Uterus (tissue), 4 donors: Measurements from ENCODE around the gene MB. TPM values are rescaled to one million over a fixed set of nuclear protein-coding genes. Genes with fewer than 3 reads are reported as not detected.
"Not testable (repeated sequence)": the region's sequence is repeated elsewhere in the genome, so short reads cannot be mapped to it uniquely, and the experiment has no call there.

Experiments used
- DNase-seq, 2 donors: peaks; one replicate each; pipeline ENCODE4 v3.0.0-alpha.2; 2019 to 2020
- H3K27ac ChIP-seq, 2 donors: fragments of 200-600 bp; sonication (generic); 1 replicate in 1 of 2; 2 replicates in 1 of 2; pipeline ENCODE4 v1.5.1; 2016 to 2018
- H3K27me3 ChIP-seq, 2 donors: fragments of 200-600 bp; sonication (generic); one replicate each; pipeline ENCODE4 v1.5.1; 2018 to 2019; ENCODE audit warnings: control low read depth in 1 of 2
- H3K36me3 ChIP-seq, 2 donors: fragments of 200-600 bp; sonication (generic); one replicate each; pipeline ENCODE4 v1.5.1; 2019; ENCODE audit warnings: control low read depth in 1 of 2
- H3K4me1 ChIP-seq, 2 donors: fragments of 200-600 bp; sonication (generic); one replicate each; pipeline ENCODE4 v1.5.1; 2018 to 2019; ENCODE audit warnings: control low read depth in 1 of 2
- H3K4me3 ChIP-seq, 2 donors: fragments of 200-600 bp; sonication (generic); 1 replicate in 1 of 2; 2 replicates in 1 of 2; pipeline ENCODE4 v1.5.1; 2018 to 2019; ENCODE audit warnings: mild to moderate bottlenecking in 1 of 2
- H3K9me3 ChIP-seq, 2 donors: fragments of 200-600 bp; sonication (generic); one replicate each; pipeline ENCODE4 v1.5.1; 2019; ENCODE audit warnings: control low read depth in 1 of 2
- CTCF ChIP-seq, 4 experiments: fragments of 200-600 bp in 2 of 4; fragments of 450-650 bp in 2 of 4; sonication (generic) in 2 of 4; IDR thresholded peaks; one replicate each; pipeline ENCODE4 v1.5.1; 2016 to 2019; ENCODE audit warnings: antibody characterized with exemption in 4 of 4, mild to moderate bottlenecking in 2 of 4, moderate library complexity in 1 of 4
- POLR2A ChIP-seq, 2 donors: fragments of 450-650 bp; IDR thresholded peaks; one replicate each; pipeline ENCODE4 v1.6.1; 2016; ENCODE audit warnings: antibody characterized with exemption in 2 of 2, mild to moderate bottlenecking in 1 of 2, moderate library complexity in 1 of 2
- intact Hi-C: fragments of 100-400 bp; cut with DNase I; formaldehyde crosslinking; loops from one replicate; pipeline ENCODE4 v1.15.1; 2023; ENCODE audit warnings: low total_unique reads
- total RNA-seq, 4 donors: library from RNA; depleted of rRNA in 3 of 4; stranded (reverse); fragments of >200 nt in 3 of 4; gene quantifications; one replicate each; pipeline versions ENCODE4 v1.1.0 to v1.2.4, GENCODE V29; 2014 to 2023
- donor health status: DM: yes; HTN: yes; CAD: no.

MB gene
- total RNA-seq, 4 donors from 2014 or later, result 1.8 to 2.5 TPM; not detected in 2

GRCh38 chr22:35628732-35629131 is 11.6 kb upstream of the MB start:
- DNase-seq, result no peak
- no peak for TF ChIP-seq CTCF (IDR thresholded peaks at IDR 0.05)
- no peak for TF ChIP-seq POLR2A (IDR thresholded peaks at IDR 0.05)
- Histone ChIP-seq H3K4me3 (no peak overlapping the region), H3K36me3 (no peaks in the 10 kb centered on the region), H3K27me3 (no peaks in the 10 kb centered on the region), H3K4me1 (no peaks in the 10 kb centered on the region), H3K9me3 (no peaks in the 10 kb centered on the region), H3K27ac (peak overlapping the region; percentile 91 to 94)
- intact Hi-C loops, result loop anchor here (10.0 kb wide), 1 partner anchor 296 kb away; no protein-coding TSS in a partner anchor

- Histone ChIP-seq H3K27ac (peak overlapping the region; percentile 91 to 94), H3K4me1 (peaks cover 0 to 7% of the 10 kb centered on the region in 2 donors), H3K4me3 (peak overlapping the region; percentile 58 to 66)
Observed at GRCh38 chr22:35627267-35628041, 10.3 kb upstream of the MB start.

GRCh38 chr22:35625763-35626432 is 8.8 kb upstream of the MB start:
- H3K27me3 ChIP-seq, result no peaks in the 10 kb centered on the region
- intact Hi-C loops, result loop anchor here (10.0 kb wide), 1 partner anchor 299 kb away; no protein-coding TSS in a partner anchor
- H3K9me3 ChIP-seq, result no peaks in the 10 kb centered on the region
- H3K4me1 ChIP-seq, result peaks cover 0 to 9% of the 10 kb centered on the region in 2 donors
- TF ChIP-seq POLR2A (IDR thresholded peaks at IDR 0.05) (no peak), CTCF (IDR thresholded peaks at IDR 0.05) (no peak)
- no peaks in the 10 kb centered on the region for H3K36me3 ChIP-seq
- H3K4me3 ChIP-seq, result no peak overlapping the region
- no peak for DNase-seq
- H3K27ac ChIP-seq, result no peak overlapping the region

More at GRCh38 chr22:35627267-35628041, 10.3 kb upstream of the MB start:
- H3K9me3 ChIP-seq, result no peaks in the 10 kb centered on the region
- peak; percentile 82 to 89 for DNase-seq
- no peaks in the 10 kb centered on the region for H3K36me3 ChIP-seq
- TF ChIP-seq POLR2A (IDR thresholded peaks at IDR 0.05), result peak in 1 of 2 donors; percentile 58
- peak; percentile 54 to 76 (median 66) for TF ChIP-seq CTCF (IDR thresholded peaks at IDR 0.05)
- no peaks in the 10 kb centered on the region for H3K27me3 ChIP-seq
- intact Hi-C loops, result loop anchor here (10.0 kb wide), 1 partner anchor 297 kb away; no protein-coding TSS in a partner anchor

GRCh38 chr22:35624547-35624946 is 7.4 kb upstream of the MB start:
- Histone ChIP-seq H3K4me3 (no peak overlapping the region), H3K27ac (no peak overlapping the region), H3K36me3 (no peaks in the 10 kb centered on the region), H3K27me3 (no peaks in the 10 kb centered on the region), H3K9me3 (no peaks in the 10 kb centered on the region), H3K4me1 (peaks cover 0 to 9% of the 10 kb centered on the region in 2 donors)
- intact Hi-C loops, result loop anchor here (10.0 kb wide), 1 partner anchor 300 kb away; no protein-coding TSS in a partner anchor
- DNase-seq, result no peak
- TF ChIP-seq CTCF (IDR thresholded peaks at IDR 0.05) (no peak), POLR2A (IDR thresholded peaks at IDR 0.05) (no peak)

- H3K27me3 ChIP-seq, H3K4me1 ChIP-seq, H3K9me3 ChIP-seq, H3K27ac ChIP-seq, H3K36me3 ChIP-seq, DNase-seq, H3K4me3 ChIP-seq: not testable (repeated sequence)
- intact Hi-C loops, result loop anchor here (10.0 kb wide), 1 partner anchor 301 kb away; no protein-coding TSS in a partner anchor
Observed at GRCh38 chr22:35623885-35624284, 6.8 kb upstream of the MB start.
